Testis (tissue), 3 donors: ENCODE measurements around the gene MRPS34. TPM values are rescaled to one million over a fixed set of nuclear protein-coding genes. Genes with fewer than 3 reads are reported as not detected.

Source experiments
- DNase-seq: peaks from one replicate; pipeline ENCODE4 v3.0.0-alpha.2; 2019
- H3K27ac ChIP-seq, 2 donors: fragments of 200-600 bp; sonication (generic); one replicate each; pipeline ENCODE4 v1.5.1; 2019
- H3K27me3 ChIP-seq: fragments of 200-600 bp; sonication (generic); one replicate; pipeline ENCODE4 v1.5.1; 2019
- H3K36me3 ChIP-seq: fragments of 200-600 bp; sonication (generic); one replicate; pipeline ENCODE4 v1.5.1; 2017; ENCODE audit warnings: low read depth; ENCODE audit errors: missing control alignments
- H3K4me1 ChIP-seq: fragments of 200-600 bp; sonication (generic); one replicate; pipeline ENCODE4 v1.5.1; 2019
- H3K4me3 ChIP-seq, 2 donors: fragments of 200-600 bp; sonication (generic); one replicate each; pipeline ENCODE4 v1.5.1; 2017 to 2019
- H3K9me3 ChIP-seq: fragments of 200-600 bp; sonication (generic); one replicate; pipeline ENCODE4 v1.5.1; 2017
- CTCF ChIP-seq, 3 experiments: fragments of 450-650 bp in 2 of 3; fragments of 200-600 bp in 1 of 3; sonication (generic) in 1 of 3; IDR thresholded peaks; one replicate each; pipeline ENCODE4 v1.5.1; 2016 to 2019; ENCODE audit warnings: antibody characterized with exemption in 3 of 3, mild to moderate bottlenecking in 2 of 3, moderate library complexity in 1 of 3
- POLR2A ChIP-seq: fragments of 450-650 bp; IDR thresholded peaks from one replicate; pipeline ENCODE4 v1.6.1; 2017; ENCODE audit warnings: antibody characterized with exemption, mild to moderate bottlenecking, moderate library complexity
- WGBS, 2 donors: methylation state at CpG; one replicate each; pipeline ENCODE4 v1.1.5; 2018; 5-methylcytosine and 5-hydroxymethylcytosine counted together
- intact Hi-C: fragments of 100-400 bp; cut with DNase I; formaldehyde crosslinking; loops from one replicate; pipeline ENCODE4 v1.15.1; 2023; ENCODE audit warnings: low total_unique reads
- polyA plus RNA-seq: library from polyadenylated mRNA; stranded (reverse); fragments of 350-450 nt; fragmentation: Illumina TruSeq; extraction: RNeasy Lipid Tissue Mini Kit (QIAGEN cat#74804); gene quantifications from one replicate; pipeline ENCODE4 v1.2.3, GENCODE V29; 2014; ENCODE audit warnings: low read depth, low replicate concordance; ENCODE audit not compliant: insufficient read depth
- total RNA-seq, 2 donors: library from RNA; depleted of rRNA; stranded (reverse); fragments of >200 nt; gene quantifications; one replicate each; pipeline ENCODE4 v1.2.3, GENCODE V29; 2016

The MRPS34 gene
- total and polyA plus RNA-seq, 3 donors from 2014 or later, result 49.2 to 81.6 (median 66.5) TPM

DNA sequence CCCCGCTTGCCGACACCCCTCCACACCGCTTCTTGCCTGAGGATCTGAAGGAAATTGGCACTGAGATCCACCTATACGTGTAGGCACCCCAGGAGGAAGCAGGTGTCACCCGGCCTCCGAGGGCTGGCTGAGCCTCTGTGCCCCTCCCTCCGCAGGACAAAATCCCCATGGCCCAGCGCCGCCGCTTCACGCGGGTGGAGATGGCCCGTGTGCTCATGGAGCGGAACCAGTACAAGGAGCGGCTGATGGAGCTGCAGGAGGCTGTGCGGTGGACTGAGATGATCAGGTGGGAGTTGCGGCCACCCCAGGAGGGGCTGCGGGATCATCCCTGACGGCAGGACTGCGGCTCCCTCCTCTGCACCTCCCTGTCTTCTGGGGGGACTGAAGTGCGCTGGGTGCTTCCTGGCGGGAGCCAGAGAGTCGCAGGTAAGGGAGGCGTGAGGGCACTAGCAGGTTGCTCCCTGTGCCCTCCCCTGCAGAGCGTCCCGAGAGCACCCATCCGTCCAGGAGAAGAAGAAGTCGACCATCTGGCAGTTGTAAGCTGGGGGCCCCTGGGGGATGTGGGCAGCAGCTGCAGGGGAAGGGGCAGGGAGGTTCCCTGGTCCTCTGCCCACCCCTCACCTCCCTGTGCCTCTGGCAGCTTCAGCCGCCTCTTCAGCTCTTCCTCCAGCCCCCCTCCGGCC is 10.6 kb downstream of the MRPS34 start:
- WGBS, 2 donors, result 90 to 91% methylated on average over 25 to 30 of the region's 30 CpGs
- H3K27me3 ChIP-seq, result no peaks in the 10 kb centered on the region

GRCh38 chr16:1761751-1762150 is 11.2 kb downstream of the MRPS34 start:
- no peaks in the 10 kb centered on the region for H3K9me3 ChIP-seq
- no peak overlapping the region for H3K4me3 ChIP-seq
- H3K36me3 ChIP-seq, result no peaks in the 10 kb centered on the region
- WGBS, 2 donors, result 93 to 94% methylated on average over 15 of the region's 15 CpGs
- no peak for TF ChIP-seq CTCF (IDR thresholded peaks at IDR 0.05)
- no peak for TF ChIP-seq POLR2A
- no peaks in the 10 kb centered on the region for H3K4me1 ChIP-seq
- no peak for DNase-seq
- intact Hi-C loops, result no loop called here
- H3K27ac ChIP-seq, result no peak overlapping the region
- no peaks in the 10 kb centered on the region for H3K27me3 ChIP-seq

More for the DNA sequence above, 10.6 kb downstream of the MRPS34 start:
- TF ChIP-seq CTCF (IDR thresholded peaks at IDR 0.05), result no peak
- no peak for TF ChIP-seq POLR2A
- DNase-seq, result no peak
- Histone ChIP-seq H3K9me3 (no peaks in the 10 kb centered on the region), H3K36me3 (no peaks in the 10 kb centered on the region), H3K4me3 (no peak overlapping the region), H3K4me1 (no peaks in the 10 kb centered on the region), H3K27ac (no peak overlapping the region)
- intact Hi-C loops, result no loop called here

DNA sequence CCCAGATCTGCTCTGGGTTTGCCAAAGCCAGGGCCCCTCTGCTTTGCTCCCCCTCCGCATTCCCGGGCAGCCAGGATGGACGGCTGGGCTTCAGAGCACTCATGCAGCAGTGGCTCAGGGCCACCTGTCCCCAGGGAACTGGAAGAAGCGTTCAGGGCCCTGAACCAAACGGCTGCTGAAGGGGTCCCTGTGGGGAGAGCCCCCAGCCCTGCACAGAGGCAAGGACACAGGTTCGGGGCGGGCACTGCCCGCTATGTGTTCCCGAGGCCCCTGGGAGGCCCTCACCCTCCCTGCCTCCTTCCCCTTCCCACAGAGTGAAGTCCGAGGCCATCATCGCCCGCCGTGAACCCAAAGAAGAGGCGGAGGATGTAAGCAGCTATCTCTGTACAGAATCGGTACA is 12.0 kb downstream of the MRPS34 start:
- 92 to 98% methylated on average over 12 to 15 of the region's 15 CpGs for WGBS, 2 donors
- Histone ChIP-seq H3K4me1 (no peaks in the 10 kb centered on the region), H3K9me3 (no peaks in the 10 kb centered on the region), H3K27me3 (no peaks in the 10 kb centered on the region), H3K4me3 (no peak overlapping the region), H3K27ac (no peak overlapping the region), H3K36me3 (no peaks in the 10 kb centered on the region)
- TF ChIP-seq CTCF (IDR thresholded peaks at IDR 0.05) (no peak), POLR2A (no peak)
- intact Hi-C loops, result no loop called here
- DNase-seq, result no peak

GRCh38 chr16:1759511-1759910 is 13.4 kb downstream of the MRPS34 start:
- Histone ChIP-seq H3K27me3 (no peaks in the 10 kb centered on the region), H3K27ac (no peak overlapping the region), H3K4me3 (no peak overlapping the region), H3K36me3 (no peaks in the 10 kb centered on the region), H3K4me1 (no peaks in the 10 kb centered on the region), H3K9me3 (no peaks in the 10 kb centered on the region)
- no peak for DNase-seq
- no peak for TF ChIP-seq POLR2A
- no peak for TF ChIP-seq CTCF (IDR thresholded peaks at IDR 0.05)
- 90 to 95% methylated on average over 7 to 21 of the region's 21 CpGs for WGBS, 2 donors
- intact Hi-C loops, result no loop called here

DNA sequence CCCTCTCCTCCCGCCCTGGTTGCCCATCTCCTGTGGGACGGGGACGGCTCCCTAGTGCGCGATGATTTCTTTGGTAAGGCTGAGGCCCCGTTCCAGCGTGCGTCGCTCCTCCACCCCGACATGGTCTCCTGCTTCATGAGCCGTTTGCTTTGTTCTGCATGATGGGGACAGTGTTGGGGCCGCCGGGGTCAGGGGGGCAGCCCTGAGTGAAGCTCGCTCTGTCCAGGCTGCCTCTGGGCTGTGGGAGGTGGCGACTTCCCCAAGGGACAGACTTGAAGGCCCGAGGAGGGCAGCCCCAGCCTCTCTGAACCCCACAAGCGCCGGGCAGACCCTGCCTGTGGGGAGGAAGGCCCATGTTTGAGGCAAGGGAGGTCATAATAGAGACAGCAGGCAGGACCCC is 14.0 kb downstream of the MRPS34 start:
- H3K4me1 ChIP-seq, result no peaks in the 10 kb centered on the region
- DNase-seq, result no peak
- no peak overlapping the region for H3K27ac ChIP-seq
- TF ChIP-seq POLR2A (no peak), CTCF (IDR thresholded peaks at IDR 0.05) (no peak)
- no peaks in the 10 kb centered on the region for H3K9me3 ChIP-seq
- 89 to 92% methylated on average over 17 to 18 of the region's 18 CpGs for WGBS, 2 donors
- intact Hi-C loops, result no loop called here
- H3K36me3 ChIP-seq, result no peaks in the 10 kb centered on the region
- no peak overlapping the region for H3K4me3 ChIP-seq
- H3K27me3 ChIP-seq, result no peaks in the 10 kb centered on the region
